MM.1S (cell line): ENCODE data around the gene SEC63.

ENCODE experiments used
- DNase-seq: peaks from one replicate; pipeline ENCODE4 v3.0.0-alpha.2; 2015
- H2AFZ ChIP-seq: fragments of 300-600 bp; sonication (generic); 2 replicates; pipeline ENCODE4 v1.6.0; 2016; ENCODE audit warnings: antibody characterized with exemption, low read length
- H3F3A ChIP-seq: fragments of 300-600 bp; sonication (generic); 2 replicates; pipeline ENCODE4 v1.6.1; 2016; ENCODE audit warnings: mild to moderate bottlenecking, antibody characterized with exemption, low read length, moderate library complexity, mixed read lengths; ENCODE audit not compliant: insufficient read depth
- H3K27ac ChIP-seq: fragments of 300-600 bp; sonication (generic); 2 replicates; pipeline ENCODE4 v1.5.1; 2016; ENCODE audit warnings: mild to moderate bottlenecking, low read length
- H3K27me3 ChIP-seq: fragments of 300-600 bp; sonication (generic); replicated peaks from 2 replicates; pipeline ENCODE4 v1.6.0; 2016; ENCODE audit warnings: low read length; ENCODE audit not compliant: insufficient read depth
- H3K36me3 ChIP-seq: fragments of 300-600 bp; sonication (generic); replicated peaks from 2 replicates; pipeline ENCODE4 v1.6.1; 2016; ENCODE audit warnings: mild to moderate bottlenecking, low read length, mixed read lengths; ENCODE audit not compliant: insufficient read depth
- H3K4me1 ChIP-seq: fragments of 300-600 bp; sonication (generic); 2 replicates; pipeline ENCODE4 v1.6.1; 2016; ENCODE audit warnings: low read length, mixed read lengths
- H3K4me2 ChIP-seq: fragments of 300-600 bp; sonication (generic); 2 replicates; pipeline ENCODE4 v1.6.0; 2016; ENCODE audit warnings: low read depth, low read length
- H3K4me3 ChIP-seq: fragments of 300-600 bp; sonication (generic); 2 replicates; pipeline ENCODE4 v1.5.1; 2016; ENCODE audit warnings: low read length, mixed read lengths
- H3K79me2 ChIP-seq: fragments of 300-600 bp; sonication (generic); 2 replicates; pipeline ENCODE4 v1.6.1; 2016; ENCODE audit warnings: mixed run types, low read length, mixed read lengths
- H3K9ac ChIP-seq: fragments of 300-600 bp; sonication (generic); 2 replicates; pipeline ENCODE4 v1.6.1; 2016; ENCODE audit warnings: low read length, mixed read lengths
- H3K9me2 ChIP-seq: fragments of 300-600 bp; sonication (generic); replicated peaks from 2 replicates; pipeline ENCODE4 v1.6.1; 2016; ENCODE audit warnings: mild to moderate bottlenecking, low read length, mixed read lengths; ENCODE audit not compliant: insufficient read depth
- H3K9me3 ChIP-seq: fragments of 300-600 bp; sonication (generic); replicated peaks from 2 replicates; pipeline ENCODE4 v1.6.1; 2016; ENCODE audit warnings: mild to moderate bottlenecking, low read length, mixed read lengths; ENCODE audit not compliant: insufficient read depth
- H4K20me1 ChIP-seq: fragments of 300-600 bp; sonication (generic); 2 replicates; pipeline ENCODE4 v1.6.1; 2016; ENCODE audit warnings: mild to moderate bottlenecking, low read length, moderate library complexity, mixed read lengths; ENCODE audit not compliant: insufficient read depth
- CTCF ChIP-seq: fragments of 300-600 bp; sonication (generic); IDR thresholded peaks from 2 replicates; pipeline ENCODE4 v1.5.1; 2016; ENCODE audit warnings: antibody characterized with exemption, low read length, mixed read lengths
- EZH2 ChIP-seq: fragments of 300-600 bp; sonication (generic); optimal IDR thresholded peaks from 2 replicates; pipeline ENCODE3; 2017; ENCODE audit warnings: low read depth, mild to moderate bottlenecking, antibody characterized with exemption, low read length, mixed read lengths
- EZH2phosphoT487 ChIP-seq: fragments of 300-600 bp; sonication (generic); IDR thresholded peaks from 2 replicates; pipeline ENCODE4 v1.6.1; 2018; ENCODE audit warnings: antibody characterized with exemption, low read length

Gene SEC63

DNA sequence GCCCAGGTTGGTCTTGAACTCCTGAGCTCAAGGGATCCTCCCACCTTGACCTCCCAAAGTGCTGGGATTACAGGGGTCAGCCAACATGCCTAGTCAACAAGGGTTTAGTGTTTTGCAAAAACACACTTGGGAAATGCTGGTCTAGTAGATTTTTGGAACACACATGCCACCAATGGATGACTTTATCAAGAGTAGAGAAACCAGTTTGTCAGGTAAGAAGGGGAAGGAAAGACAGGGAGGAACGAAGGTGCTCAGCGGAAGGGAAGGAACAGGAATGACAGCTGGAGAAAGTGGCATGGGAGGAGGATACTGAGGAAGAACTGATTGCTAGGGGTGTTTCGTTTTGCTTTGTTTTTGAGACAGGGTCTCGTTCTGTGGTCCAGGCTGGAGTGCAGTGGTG is 15.6 kb upstream of the SEC63 start:
- H3K9ac ChIP-seq: no peak overlapping the region
- H3K4me1 ChIP-seq: no peaks in the 10 kb centered on the region
- no peaks in the 10 kb centered on the region for H3K9me3 ChIP-seq
- DNase-seq: no peak
- H3K79me2 ChIP-seq: no peaks in the 10 kb centered on the region
- no peaks in the 10 kb centered on the region for H3K36me3 ChIP-seq
- no peak overlapping the region for H2AFZ ChIP-seq
- H4K20me1 ChIP-seq: no peaks in the 10 kb centered on the region
- H3F3A ChIP-seq: no peaks in the 10 kb centered on the region
- H3K27ac ChIP-seq: no peak overlapping the region
- TF ChIP-seq EZH2phosphoT487 (no peak), CTCF (no peak), EZH2 (no peak)
- H3K4me3 ChIP-seq: no peak overlapping the region
- no peaks in the 10 kb centered on the region for H3K9me2 ChIP-seq
- H3K4me2 ChIP-seq: no peak overlapping the region
- H3K27me3 ChIP-seq: no peaks in the 10 kb centered on the region

- Histone ChIP-seq H3K9me3 (no peaks in the 10 kb centered on the region), H4K20me1 (no peaks in the 10 kb centered on the region), H3K4me2 (no peak overlapping the region), H3K27ac (no peak overlapping the region), H3K4me3 (no peak overlapping the region), H3K9ac (no peak overlapping the region), H2AFZ (no peak overlapping the region), H3K4me1 (no peaks in the 10 kb centered on the region), H3K79me2 (no peaks in the 10 kb centered on the region), H3K36me3 (no peaks in the 10 kb centered on the region), H3K27me3 (no peaks in the 10 kb centered on the region), H3F3A (no peaks in the 10 kb centered on the region), H3K9me2 (no peaks in the 10 kb centered on the region)
- DNase-seq: no peak
- TF ChIP-seq CTCF (no peak), EZH2phosphoT487 (no peak), EZH2 (no peak)
Measured at GRCh38 chr6:107972413-107973096, 14.5 kb upstream of the SEC63 start.

DNA sequence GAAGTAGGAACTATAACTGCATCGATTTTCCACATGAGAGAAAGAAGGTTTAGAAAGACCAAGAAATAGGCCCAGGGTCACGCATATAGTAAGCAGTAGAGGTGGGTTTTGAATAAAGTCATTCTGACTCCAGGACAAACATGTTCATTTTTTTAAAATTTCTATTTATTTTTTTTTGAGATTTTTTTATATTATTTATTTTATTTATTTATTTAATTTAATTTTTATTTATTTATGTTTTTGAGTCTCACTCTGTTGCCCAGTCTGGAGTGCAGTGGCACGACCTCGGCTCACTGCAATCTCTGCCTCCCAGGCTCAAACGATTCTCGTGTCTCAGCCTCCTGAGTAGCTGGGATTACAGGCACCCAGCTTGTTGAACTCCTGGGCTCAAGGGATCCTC is 13.2 kb upstream of the SEC63 start:
- Histone ChIP-seq H2AFZ (no peak overlapping the region), H3K9me3 (no peaks in the 10 kb centered on the region), H3K4me2 (no peak overlapping the region), H3K9me2 (no peaks in the 10 kb centered on the region), H3K9ac (no peak overlapping the region), H4K20me1 (no peaks in the 10 kb centered on the region), H3K79me2 (no peaks in the 10 kb centered on the region), H3K36me3 (no peaks in the 10 kb centered on the region), H3K27me3 (no peaks in the 10 kb centered on the region), H3K4me3 (no peak overlapping the region), H3K27ac (no peak overlapping the region), H3K4me1 (no peaks in the 10 kb centered on the region), H3F3A (no peaks in the 10 kb centered on the region)
- no peak for DNase-seq
- TF ChIP-seq CTCF (no peak), EZH2 (no peak), EZH2phosphoT487 (no peak)
